Measurements from ENCODE around the gene AOC3.

The AOC3 gene, protein sequence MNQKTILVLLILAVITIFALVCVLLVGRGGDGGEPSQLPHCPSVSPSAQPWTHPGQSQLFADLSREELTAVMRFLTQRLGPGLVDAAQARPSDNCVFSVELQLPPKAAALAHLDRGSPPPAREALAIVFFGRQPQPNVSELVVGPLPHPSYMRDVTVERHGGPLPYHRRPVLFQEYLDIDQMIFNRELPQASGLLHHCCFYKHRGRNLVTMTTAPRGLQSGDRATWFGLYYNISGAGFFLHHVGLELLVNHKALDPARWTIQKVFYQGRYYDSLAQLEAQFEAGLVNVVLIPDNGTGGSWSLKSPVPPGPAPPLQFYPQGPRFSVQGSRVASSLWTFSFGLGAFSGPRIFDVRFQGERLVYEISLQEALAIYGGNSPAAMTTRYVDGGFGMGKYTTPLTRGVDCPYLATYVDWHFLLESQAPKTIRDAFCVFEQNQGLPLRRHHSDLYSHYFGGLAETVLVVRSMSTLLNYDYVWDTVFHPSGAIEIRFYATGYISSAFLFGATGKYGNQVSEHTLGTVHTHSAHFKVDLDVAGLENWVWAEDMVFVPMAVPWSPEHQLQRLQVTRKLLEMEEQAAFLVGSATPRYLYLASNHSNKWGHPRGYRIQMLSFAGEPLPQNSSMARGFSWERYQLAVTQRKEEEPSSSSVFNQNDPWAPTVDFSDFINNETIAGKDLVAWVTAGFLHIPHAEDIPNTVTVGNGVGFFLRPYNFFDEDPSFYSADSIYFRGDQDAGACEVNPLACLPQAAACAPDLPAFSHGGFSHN

DNA sequence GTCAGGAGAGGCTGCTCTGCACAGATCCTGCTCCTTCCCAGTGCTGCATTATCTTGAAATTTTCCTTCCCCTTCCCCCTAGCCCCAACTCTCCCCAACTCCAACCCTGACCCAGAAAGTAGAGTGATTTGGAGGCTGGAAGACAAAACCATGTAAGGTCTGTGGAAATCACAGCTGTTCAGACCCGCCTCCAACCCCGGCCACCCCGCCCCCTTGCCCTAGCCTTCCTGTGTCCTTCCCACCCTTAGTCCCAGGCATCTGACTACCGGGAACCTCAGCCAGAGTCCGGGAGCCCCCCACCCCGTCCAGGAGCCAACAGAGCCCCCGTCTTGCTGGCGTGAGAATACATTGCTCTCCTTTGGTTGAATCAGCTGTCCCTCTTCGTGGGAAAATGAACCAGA is at the start of gene AOC3:
Gene AOC3, plus strand, starts transcription at position 246 of the 400 bp plus-strand sequence. Its CDS starts 145 bp downstream, at position 391.
- no peak for DNase-seq

DNA sequence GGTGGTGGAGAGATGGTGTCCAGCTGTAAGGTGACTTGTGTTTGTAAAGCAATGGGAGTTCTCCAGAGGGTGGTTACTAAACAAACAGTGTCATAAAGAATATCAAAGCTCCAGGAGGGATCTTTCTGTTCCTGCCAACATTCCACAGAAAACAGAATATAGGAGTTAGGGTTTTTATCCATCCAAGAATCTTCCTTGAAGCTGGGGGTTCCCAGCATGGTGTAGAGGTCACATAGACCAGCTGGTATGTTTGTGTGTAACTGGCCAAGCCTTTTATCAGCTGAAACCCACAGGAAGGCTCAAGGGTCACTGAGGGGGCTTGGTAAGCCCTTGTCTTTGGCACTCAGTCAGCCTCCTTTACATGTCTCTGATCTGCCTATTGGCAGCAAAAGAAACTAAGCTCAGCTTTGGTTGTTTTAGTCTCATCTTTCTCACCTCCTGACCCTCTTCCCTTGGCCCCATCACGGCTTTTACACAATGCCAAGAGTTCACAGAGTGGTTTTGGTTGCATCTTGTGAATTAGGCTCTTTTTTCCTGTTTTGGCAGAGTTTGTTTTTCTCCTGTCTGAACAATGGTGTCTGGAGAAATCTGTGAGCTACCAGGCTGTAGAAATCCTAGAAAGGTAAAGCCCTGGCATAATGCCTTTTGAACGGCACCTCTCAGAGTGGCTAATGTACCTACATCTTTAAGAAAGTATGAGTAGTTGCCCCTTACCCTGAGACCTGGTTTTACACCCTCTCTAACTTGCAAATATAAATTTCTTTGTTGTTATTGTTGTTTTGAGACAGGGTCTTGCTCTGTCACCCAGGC is 47.7 kb upstream of the AOC3 start:
- no peak for DNase-seq

DNA sequence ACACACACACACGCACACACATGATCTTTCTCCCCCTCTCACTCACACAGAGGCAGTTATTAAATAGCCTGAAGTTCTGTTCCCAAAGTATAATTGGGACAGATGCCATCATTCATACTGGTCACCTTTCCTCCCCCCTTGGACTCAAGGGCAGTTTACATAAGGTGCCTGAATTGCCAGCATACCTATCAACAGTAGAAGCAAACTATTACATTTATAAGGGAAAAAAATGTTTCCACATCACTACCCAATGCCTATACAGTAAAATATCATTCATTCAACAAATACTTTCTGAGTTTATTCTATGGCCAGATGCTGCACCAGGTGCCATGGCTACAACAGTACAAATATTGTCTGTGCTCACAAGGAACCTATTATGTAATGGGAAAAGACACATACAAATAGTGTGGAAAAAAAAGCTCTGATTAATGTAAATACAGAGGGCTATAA is 46.1 kb upstream of the AOC3 start:
- DNase-seq, result no peak

DNA sequence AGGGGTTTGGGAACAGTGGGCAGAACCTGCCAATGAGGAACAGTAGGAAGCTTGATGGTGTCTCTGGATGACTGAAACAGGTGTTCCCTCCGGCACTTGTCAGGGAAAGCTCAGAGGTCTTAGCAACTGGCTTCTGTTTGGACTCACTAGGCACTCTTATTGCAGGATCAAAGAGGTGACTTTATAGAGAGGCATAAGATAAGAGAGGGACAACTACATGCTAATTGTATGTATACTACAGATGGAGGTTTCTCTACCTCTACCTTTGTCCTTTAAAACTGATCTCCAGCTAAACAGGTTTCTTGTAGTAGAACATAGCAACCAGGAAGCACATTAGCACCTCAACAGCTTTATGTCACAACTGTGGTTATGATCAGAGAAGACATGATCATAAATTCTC is 44.8 kb upstream of the AOC3 start:
- DNase-seq, result no peak

DNA sequence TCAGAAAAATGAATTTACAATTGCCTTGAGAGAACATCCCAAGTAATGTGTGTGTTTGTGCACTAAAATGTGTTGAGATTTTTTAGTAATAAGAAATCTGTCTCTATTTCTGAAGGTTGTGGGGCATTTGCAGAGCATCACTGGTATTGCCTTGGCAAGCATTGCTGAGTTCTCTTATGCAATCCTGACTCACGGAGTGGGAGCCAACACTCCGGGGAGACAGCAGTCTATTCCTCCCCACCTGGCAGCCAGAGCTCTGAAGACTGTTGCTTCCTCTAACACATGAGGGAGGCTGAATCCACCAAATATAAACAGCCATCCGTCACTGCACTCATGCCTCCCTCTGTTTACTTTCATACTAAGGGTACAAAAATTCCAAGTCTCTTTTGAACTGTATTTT is 41.7 kb upstream of the AOC3 start:
- no peak for DNase-seq

DNA sequence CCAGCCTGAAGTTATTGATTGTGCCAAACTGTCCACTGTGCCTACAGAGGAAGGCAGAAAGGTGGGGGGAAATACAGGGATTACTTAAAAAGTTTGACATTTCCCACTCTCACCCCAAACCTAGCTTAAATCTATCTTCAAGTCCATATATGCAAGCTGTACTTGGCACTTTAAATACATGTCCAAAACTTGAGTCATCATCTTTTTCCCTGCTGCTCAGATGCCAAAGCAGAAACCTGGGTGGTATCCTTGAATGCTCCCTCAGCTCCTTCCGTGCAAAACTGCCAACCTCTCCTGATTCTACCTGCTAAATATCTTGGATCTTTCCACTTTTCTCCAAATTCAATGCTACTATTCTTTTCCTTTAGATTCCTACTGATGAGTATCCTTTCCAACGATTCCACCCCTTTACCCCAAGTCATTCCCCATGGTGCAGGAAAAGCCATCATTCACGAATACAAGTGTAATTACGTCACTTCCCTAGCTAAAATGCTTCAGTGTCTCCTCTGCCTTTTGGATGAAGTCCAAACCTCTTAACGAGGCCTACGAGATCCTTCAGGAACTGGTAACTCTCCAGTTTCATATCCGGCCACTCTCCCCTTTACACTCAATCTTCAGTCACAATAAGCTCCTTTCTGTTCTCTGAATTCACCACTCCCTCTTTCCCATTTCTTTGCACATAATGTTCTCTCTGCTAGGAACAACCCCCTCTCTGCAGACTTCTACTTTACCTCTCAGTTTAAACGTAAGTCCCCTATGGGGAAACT is 36.2 kb upstream of the AOC3 start:
- DNase-seq, result no peak

DNA sequence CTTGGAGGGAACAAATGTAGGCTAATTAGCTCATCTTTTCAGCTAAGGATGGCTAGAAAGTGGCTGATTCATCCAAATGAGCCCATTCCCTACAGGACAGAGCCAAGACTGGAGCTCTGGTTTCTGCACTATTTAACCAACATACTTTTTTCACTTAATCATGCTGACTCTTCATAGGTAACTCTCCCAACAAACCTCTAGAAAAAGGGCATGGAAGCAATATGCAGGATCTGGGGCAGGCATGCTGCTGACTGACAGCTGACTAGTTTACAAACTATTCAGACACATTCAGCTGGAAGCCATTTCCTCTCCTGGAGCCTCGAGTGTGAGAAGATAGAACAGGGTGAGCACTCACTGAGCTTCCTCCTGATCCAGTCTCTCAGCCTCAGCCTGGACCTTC is 33.1 kb upstream of the AOC3 start:
- DNase-seq, result no peak

DNA sequence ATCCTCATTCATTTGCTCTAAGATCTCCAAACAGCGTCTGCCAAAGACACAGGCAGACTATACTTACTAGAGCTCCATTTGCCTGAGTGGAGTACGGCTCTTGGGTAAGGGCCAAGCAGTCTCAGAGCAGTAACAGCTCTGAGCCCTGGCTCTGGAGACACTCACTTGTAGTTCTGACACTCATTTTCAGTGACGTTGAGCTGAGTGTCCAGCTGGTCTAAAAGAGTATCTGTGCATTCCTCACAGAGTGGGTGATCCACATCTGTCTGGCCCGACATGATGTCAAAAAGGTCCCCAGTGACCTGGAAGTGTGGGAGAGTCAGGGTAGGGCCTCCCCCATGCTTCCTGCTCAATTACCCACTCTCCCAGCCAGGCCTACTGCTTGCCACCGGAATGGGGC is 32.6 kb upstream of the AOC3 start:
- DNase-seq, result no peak

DNA sequence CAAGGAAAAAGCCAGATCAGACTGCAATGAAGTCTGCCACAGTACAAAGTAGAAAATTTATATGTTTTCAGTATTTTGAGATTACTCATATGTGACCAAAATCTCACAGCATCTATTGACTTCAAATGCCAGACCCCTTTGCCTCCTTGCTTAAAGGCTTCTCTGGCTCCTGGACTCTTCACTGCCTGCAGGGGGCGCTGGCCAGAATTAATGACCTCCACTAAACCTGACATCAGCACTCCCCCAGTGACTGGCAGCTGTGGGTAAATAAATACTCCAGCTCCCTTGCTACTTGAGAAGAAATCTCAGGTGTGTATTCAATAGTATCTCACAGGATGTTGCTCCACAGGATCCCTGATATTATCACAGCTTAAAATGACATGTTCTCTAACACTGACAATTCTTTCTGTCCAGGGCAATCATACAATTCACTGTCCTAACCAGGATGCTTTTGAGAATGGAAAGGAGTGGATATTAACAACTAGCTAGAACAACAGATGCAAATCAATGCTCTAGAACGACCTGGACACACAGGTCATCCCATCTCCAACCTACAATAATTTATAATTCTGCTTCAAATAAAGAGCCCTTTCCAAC is 31.0 kb upstream of the AOC3 start:
- DNase-seq, result peak; percentile 63

DNA sequence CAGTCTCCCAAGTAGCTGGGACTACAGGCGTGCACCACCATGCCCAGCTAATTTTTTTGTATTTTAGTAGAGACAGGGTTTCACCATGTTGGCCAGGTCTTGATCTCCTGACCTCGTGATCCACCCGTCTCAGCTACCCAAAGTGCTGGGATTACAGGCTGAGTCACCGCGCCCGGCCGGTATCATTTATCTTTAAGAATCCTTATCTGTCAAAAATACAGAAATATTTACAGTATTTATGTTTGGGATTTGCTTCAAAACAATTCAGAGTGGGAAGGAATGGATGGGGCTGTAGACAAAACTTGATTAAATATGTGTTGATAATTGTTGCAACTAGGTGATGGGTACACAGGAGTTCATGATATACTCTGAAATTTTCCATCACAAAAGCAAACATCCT is 29.8 kb upstream of the AOC3 start:
- no peak for DNase-seq

DNA sequence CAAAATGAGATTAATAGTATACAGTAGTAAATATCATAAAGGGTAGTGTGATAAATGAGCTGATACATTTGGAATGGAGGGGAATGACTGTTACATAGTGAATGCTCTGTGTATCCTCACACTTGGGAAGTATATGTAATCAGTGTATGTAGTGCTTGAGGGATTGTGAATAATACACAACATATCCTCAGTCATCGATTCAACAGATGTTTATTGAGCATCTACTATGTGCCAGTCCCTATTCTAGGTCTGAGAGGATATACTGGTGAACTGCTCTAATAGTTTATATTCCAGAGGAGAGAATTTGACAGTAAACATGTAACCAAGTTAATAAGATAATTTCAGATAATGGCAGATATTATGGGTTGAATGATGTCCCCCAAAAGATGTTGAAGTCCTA is 23.5 kb upstream of the AOC3 start:
- DNase-seq, result no peak

DNA sequence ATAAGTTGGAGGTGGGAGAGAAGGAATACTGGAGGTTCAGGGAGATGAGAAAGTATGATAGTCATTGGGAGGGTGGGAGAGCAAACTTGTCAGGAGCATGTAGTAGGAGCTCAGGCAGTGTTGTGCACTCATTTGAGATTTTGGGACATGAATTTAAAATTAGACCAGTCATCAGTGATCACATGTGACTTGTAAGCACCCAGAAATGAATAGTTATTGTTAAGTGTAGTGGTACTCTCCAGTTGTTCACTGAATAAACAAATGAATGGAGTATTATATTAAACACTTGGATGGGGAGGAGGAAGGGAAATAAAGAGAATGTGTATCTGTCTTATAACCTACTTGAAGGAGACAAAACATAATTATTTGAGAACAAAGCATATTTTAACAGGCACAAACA is 20.0 kb upstream of the AOC3 start:
- no peak for DNase-seq

DNA sequence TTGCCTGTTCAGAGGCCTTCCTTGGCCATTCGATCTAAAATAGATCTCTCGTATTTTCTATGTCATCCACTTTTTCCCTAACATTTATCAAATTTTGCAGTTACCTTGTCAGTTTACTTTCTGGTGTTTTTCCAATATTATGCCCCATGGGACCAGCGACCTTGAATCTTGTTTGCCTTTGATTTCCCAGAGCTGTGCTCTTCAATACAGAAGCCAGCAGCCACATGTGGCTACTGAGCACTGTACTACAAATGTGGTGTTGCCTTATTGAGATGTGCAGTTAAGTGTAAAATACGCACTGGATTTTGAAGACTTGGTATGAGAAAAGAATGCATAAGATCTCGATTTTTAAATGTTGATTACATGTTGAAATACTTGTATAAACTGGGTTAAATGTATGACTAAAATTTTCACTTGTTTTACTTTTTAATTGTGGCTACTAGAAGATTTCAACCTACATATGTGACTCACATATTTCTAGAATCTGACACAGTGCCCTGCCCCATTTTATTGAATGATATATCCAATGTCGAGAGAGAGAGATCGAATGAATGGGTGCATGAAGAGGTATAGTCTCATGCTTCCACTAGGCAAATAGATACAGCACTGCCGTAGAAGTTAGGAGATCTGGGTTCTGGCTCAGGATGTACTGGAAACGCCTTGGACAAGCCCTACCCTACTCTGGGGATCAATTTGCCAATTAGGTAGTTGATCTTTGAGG is 18.6 kb upstream of the AOC3 start:
- DNase-seq, result no peak

DNA sequence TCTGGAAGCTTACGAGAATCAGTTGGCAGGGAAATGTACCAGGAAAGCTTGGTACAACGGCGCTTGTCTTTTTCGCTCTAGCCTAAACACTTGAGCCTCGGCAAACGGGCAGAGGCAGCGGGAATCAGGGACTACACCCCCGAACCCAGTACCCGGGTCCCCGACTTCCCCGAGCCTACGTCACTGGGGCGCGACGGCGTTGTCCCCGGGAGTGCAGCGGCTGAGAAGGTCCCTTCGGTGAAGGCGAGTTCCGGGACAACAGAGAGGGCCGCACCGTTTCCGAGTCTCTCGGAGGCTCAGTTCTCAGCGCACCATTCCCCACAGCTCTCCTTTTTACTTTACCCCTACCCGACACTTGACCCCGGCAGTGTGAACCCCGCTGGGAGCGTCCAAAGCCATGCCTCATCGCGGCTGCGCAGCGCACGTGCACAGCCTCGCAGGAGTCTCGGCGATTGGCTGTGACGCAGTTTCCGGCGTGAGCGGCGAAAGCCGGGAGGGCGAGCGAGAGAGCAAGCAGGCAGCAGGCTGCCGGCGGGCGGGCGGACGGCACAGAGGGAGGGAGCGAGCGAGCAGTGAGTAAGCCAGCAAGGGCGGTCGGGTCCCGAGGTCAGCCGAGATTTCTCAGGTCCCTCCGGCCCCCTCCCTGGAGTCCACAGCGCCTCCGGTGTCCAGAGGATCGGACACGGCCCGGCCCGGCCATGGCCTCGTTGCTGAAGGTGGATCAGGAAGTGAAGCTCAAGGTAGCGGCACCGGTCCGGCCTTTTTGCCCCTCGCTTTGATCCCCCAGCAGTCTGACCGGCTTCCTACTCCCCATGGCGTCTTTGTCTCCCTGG is 17.8 kb upstream of the AOC3 start, which contains the start of gene PSME3:
Gene PSME3, plus strand, starts transcription at position 464 of the 833 bp plus-strand sequence. Its CDS starts 235 bp downstream, at position 699.
- DNase-seq, result peak; percentile 91

DNA sequence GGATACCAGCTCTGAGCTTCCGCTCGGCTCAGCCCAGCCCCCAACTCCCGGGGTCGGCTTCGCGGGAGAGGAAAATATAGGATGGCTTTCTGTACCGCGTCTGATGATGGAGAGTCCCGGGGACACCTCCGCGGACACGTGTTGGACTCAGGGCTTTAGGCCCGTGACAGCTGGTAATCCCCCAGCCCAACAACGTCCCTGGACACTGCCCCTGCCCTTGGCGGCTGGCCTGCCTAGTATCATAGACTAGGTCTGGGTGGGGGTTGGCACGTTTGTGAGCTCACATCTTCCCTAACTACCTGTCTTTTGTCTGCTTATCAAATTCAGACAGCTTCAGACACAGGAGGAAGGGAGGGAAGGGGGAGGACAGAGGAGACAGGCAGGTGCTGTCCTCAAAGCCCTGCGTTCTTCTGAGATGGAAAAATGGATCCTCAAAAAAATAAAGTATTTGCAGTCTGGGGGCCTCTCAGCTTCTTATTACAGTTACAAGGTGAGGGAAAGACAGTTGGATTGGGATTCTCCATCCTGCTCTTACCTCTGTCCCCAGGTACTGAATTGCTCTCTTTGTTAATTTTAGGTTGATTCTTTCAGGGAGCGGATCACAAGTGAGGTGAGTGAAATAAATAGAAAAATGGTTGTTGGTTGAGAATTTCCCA is 17.1 kb upstream of the AOC3 start:
- DNase-seq, result no peak

DNA sequence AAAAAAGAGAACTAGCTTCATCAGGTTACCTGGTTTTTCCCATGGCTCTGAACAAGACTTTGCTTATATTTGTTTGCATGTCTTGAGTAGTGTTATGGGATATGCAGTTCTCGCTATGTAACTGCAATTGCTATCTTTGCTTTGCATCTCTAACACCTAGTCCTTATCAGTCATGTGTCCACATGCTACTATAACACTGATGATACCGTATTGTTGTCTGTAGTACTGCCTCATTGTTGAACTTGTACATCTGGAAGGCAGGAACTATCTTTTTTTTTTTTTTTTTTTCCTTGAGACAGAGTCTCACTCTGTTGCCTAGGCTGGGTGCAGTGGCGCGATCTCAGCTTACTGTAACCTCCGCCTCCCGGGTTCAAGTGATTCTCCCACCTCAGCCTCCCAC is 15.3 kb upstream of the AOC3 start:
- DNase-seq, result no peak

DNA sequence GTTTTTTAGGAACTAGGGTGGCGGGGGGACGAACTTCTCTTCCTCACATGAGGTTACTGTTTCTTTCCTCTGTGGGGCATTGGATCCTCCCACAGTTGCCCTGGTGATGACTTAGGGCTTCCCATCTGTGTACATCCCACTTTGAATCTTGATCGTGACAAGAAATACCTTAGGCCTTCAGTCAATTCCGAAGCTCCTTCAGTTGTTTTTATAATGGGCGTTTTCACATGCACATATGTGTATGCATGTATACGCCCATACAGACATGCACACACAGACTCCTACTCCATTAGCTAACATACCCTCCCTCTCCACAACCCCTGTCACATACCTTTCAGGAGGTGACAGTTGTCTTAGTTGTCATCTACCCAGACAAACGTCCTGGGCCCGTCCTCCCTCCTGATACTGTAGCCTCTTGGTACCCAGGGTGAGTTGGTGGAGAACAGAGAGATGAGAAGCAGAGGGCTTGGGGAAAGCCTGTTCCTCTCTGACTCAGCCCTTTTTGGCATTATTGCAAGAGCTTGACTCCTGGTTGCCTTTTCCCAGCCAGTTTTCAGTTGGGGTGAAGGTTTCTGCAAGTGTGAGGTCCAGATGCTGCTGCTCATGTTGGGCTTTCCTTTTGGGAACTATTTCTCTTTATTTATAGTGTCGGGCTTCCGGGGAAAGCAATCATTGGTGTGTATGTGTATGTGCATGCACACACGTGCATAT is 8.9 kb upstream of the AOC3 start:
- DNase-seq, result no peak

DNA sequence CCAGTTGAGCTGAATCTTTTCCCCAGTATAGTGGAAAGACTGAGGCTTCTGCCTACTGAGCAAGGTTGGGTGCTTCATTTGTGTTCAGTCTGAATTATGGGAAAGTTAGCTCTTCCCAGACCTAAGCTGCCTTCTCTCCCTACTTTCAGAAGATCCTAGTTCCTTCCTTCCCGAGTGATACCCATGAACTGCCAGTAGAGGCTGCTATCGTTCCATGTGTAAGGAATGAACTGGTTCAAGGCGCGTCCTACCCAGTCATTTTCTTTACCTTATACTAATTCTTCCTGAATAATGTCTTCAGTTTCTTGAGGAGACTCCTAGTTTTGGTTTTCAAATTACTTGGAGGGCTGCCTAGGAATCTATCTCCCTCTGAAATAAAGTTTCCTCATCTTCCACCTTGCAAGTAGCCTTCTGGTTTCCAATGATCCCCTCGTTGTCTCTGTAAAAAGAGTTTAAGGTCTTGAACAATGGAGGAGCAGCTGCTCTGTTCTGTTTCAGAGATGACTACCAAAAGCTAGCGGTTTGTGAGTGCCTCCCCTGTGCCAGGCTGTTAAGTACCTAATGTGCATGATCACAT is 7.6 kb upstream of the AOC3 start:
- no peak for DNase-seq

DNA sequence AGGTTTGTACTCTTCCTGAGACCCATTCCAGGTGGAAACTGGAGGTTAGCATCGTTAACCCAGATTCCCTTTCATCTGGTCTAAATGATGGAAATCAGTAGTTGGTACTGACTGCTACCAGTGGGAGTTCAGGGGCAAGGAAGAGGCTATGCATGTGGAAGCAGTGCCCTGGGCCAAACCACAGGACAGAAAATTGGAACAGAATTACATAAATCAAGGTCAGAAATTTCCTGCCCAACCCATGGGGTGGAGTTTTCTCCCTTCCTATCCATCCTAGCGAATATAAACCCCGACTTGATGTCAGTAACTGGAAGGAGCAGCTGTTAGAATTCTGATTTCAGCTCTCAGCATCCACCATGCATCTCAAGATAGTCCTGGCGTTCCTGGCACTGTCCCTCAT is 6.7 kb upstream of the AOC3 start, which contains the start of gene AOC2:
Gene AOC2, plus strand, starts transcription at position 310 of the 400 bp plus-strand sequence. Its CDS starts 47 bp downstream, at position 357.
- DNase-seq, result no peak
